NCI-H446 treated with DMSO at 0.1 percent for 48 hours (cell line): Measurements from ENCODE around the gene KCNQ1.

Experiments
- DNase-seq: peaks from one replicate; lab custom pipeline; 2025; lab: John Stamatoyannopoulos, UW

The KCNQ1 gene

DNA sequence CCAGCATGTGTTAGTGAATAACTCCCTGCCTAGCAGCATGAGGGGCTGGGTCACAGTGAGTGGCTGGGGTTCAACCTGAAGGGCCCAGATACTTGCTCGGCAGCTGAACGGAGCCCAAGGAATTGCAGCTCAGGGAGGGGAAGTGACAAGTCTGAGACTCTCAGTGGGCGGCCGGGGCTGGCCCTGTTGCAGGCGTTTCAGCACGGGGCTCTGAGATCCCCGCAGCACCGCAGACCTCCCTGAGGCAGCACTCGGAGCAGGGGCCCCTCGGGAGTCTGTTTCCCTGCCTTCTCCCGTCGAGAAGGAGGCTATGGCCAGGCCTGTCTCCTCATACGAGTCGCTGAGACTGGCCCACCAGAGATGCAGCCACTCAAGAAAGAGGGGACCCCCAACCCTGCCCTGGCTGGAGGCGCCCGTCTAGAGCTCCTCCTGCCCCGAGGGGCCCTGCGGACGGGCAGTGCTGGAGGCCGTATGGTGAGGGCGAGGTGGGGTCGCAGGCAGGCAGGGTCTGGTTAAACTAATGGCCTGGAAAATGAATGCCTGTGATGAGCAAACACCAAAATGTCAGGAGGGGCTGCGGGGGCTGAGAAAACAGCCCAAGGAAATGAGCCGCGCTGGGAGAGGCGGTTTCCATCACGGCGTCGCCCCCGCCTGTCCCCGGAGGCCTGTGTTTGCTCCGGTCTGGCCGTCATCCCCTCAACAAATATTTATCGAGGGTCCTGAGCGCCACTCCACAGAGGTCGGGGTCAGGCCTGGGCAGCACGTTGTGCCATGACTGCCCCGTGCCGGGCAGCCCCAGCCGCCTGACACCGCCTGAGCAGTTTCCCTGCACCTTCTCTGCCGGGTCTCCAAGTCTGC is 35.0 kb upstream of the KCNQ1 start:
- DNase-seq = no peak

DNA sequence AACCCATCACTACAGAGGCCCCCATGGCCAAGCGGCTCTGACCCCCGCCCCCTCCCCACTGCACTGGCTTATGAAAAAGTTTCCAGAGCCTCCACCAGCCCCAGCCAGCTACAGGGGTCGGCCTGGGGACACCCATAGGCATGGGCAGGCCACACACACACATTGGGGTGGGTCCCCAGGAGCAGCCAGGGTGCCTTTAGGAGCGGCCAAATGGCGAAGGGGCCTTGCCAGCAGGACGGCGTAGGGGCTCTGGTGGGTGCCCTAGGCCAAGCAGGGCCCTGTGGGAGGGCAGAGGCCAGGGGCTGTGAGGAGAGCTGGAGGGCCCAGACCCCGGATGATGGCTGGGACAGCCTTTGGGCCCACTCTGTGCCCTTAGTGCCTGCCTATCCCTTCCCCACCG is 34.2 kb upstream of the KCNQ1 start:
- no peak for DNase-seq

DNA sequence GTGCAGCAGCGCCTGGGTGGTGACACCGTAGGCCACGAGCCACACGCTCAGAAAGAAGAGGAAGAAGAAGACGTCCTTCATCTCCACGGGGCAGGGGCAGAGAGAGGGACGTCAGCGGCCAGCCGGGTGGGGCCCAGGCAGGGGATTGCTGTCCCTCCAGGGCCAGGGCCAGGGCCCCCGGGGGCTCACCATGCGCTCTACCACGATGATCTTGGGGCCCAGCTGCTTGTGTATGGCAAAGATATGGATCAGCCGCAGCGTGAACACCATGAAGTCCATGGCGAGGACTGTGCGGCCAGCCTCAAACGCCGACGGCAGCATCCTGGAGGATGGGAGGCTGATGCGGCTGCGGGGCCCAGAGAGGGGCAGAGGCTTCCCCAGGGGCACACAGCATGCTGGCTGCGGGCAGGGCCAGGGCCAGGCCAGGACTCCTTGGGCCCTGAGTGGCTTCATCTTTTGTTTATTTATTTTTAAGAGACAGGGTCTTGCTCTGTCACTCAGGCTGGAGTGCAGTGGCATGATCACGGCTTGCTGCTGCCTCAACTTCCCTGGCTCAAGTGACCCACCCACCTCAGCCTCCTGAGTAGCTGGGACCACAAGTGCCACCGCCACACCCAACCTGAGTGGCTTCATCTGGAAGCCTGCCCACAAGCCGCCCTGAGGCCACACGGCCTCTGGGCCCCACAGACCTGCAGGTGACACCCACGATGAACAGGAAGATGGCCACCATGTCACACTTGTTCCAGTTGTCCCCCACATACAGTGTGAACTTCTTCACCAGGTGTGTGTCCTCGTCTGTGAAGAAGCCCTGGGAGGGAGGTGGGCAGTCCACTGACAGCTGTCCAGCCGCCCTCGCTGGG is 33.1 kb upstream of the KCNQ1 start:
- DNase-seq = no peak

DNA sequence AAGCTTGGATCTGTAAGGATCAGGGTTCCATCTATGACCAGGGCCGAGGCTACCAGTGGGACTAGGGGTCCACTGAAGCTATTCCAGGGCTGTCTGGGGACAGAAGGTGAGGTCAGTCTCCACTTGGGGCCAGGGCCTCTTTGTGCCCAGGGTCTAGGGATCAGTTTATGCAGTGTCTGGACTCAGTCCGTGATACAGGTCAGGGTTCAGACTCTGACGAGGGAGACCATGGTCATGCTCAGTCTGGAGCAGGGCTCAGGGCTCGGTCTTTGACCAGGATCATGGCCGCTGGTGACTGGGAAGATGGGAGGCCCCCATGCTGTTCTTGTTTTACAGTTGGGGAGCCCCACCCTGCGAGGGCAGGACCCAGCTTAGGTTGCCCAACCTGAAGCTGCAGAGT is 32.5 kb upstream of the KCNQ1 start:
- no peak for DNase-seq

DNA sequence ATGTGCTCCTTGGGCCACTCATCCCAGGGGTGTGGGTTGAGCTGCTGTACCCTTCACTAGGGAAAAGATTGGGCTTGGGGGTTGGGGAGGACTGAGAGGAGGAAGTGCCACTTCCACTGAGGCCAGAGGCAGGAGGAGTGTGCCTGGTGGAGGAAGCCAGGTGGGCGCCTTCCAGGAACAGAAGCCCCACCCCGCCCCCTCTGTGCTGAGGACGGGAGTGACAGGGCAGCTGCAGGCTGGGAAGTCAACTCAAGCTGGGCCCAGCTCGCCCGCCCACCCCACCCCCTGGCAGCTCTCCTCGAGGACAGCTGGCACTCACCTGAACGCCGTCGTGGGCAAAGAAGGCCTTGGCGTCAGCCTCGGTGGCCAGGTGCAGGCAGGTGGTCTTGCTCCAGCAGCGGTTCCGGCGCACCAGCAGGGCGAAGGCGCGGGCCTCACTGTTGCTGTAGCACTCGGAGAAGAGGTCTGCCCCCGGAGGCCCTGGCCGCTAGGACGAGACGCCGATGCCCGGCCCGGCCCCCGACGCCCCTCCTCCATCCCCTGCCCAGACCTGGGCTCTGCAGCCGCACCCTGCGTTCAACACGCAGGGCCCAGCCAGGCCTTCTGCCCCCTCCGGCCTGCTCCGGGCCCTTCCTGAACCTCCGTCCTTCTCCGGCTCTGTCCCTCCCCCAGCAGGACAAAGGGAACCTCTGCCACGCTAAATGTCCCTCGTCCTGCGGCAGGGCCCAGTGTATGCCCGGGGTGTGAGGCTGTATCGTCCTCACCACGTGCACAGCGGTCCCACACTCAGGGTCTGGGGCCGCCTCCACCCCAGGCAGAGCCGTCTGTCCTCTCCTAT is 30.8 kb upstream of the KCNQ1 start:
- DNase-seq = no peak

DNA sequence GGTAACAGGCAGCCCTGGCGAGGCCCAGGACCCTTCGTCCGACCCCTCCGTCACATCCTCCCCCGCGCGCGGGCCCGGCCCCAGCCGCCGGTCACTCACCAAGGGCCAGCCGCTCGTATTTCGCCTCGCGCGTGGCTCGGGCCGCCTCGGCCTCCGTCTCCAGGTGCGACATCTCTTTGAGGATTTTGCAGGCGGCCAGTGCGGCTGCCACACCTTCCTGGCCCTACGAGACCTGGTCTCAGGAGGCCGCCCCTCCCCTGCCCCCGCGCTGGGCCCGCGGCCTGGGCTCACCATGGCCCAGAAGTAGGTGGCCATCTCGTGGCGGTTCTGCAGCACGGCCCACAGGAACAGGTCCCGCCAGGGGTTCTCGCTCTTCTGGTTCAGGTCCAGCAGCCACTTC is 30.2 kb upstream of the KCNQ1 start:
- no peak for DNase-seq

DNA sequence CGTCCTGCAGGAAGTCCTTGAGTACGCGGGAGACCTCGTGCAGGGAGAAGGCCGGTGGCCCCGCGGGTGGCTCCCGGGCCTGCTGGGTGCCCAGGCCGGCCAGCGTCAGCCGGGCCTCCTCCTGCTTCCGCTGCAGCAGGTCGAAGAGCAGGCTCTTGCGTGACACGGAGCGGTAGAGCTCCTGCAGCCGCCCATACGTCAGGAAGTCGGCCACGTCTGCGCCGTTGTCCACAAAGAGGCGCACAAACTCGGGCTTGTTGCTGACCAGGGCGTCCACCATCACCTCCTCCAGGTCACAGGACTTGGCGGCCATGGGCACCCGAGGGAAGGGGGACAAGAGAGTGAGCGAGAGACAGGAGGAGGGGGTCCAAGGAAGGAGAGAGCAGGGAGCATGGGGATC is 29.6 kb upstream of the KCNQ1 start:
- DNase-seq = no peak

DNA sequence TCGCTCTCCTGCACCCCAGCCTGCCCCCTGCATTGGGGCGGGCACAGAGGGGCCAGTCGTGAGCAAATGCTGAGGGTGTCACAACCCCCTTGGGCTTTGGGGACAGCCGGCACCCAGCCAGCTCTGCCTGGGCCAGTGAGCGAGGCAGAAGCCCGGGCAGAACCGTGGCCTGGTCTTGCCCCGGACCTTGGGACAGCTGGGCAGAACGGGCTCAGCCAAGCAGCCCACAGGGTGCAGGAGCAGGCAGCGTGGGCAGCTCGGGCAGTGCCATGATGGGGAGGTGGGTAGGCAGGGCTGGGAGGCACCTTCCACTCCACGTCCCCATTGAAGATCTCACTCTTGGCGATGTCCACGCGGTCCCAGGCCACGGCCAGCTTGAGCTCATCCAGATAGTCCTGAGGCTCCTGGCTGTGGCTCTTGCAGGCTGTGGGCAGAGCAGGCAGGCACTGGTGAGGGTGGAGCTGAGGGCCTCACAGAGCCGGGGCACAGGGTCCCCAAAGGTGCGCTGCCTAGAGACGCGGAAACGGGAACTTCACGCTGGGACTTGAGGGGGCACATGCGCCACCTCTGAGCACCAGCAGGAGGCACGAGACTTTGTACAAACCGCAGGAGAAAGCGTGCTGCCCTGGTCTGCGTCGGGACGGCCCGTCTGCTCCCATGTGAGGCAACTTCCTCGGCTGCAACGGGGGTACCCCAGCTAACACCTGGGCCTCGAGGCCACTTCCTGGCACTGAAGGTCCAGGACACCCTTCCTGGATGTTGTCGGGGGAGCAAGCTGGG is 29.0 kb upstream of the KCNQ1 start:
- DNase-seq = no peak

DNA sequence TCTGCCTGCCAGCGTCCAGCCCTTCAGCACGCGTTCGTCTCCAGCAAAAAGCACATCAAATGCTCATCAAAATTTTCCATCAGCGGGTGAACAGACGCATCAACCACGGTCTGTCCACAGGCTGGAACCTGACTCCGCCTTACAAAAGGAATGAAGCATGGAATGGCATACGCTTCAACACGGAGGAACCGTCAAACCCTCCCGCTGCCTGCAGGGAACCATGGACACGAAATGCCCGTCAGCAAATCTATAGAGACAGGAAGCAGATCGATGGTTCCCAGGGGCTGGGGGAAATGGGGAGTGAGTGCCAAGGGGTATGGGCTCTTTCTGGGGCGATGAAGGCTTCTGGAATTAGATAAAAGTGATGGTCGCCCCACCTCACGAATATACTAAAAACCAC is 28.0 kb upstream of the KCNQ1 start:
- DNase-seq = no peak

DNA sequence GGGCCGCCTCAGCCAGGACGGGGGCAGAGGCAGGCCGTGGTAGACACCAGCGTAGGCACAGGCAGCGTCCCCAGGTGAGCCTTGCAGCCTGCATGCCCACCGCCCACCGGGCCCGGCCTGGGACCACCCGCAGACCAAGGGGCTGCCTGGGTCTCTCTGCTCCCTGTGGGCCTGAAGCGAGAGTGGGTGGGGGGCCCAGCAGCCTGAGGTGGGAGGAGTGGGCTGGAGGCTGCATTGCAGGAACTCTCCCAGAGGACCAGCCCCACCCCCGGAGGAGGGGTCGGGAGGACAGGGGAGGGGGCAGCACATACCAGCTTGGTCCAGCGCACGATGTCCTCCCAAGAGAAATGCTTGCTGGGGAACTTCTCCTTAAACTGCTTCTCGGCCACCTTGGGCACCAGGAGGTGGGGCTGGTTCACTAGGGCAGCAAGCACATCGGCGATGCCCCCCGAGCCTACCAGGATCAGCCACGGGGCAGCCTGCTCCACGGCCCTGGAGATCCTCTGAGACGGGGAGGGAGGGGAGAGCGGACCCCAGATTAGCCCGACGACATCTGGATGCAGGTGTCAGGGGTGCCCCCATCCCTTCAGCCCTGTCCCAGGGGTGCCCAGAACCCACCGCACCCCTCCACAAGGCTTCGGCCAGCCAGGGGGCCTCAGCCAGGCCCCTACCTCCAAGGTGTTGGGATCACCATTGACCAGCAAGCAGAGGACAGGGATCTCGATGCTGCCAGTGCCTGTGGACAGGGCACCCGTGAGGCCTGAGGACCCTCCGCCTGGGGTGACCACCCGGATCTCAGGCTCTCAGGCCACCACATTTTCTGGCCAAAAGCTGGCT is 26.7 kb upstream of the KCNQ1 start:
- DNase-seq = no peak

DNA sequence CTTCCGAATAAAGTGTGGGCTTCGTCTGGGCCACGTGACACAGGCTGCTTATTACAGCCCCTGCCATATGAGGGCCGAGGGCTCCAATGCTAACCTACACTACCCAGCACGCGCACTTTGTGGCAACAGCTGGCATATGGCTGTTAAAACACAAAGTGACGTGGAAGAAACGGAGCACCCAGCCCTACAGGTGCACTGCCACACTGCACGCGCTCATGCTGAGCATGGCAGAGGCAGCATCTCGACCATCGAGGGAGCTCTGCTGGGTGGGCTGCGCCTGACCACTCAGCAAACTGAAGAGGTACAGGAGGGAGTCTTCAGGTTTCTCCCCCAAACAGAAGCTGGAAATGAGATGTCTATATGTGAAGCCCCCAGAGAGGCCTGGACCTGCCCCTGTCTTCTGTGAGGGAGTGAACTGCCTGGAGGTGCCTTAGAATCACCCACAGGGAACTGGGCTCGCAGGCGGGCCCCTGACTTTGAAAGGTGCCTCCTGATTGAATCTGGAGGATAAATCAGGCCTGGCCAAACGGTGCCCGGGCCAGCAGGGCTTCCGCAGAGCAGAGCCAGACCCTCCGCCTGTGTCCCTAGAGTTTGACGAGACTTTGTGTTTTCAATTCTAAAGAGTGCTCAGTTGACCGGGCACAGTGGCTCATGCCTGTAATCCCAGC is 26.0 kb upstream of the KCNQ1 start:
- no peak for DNase-seq

DNA sequence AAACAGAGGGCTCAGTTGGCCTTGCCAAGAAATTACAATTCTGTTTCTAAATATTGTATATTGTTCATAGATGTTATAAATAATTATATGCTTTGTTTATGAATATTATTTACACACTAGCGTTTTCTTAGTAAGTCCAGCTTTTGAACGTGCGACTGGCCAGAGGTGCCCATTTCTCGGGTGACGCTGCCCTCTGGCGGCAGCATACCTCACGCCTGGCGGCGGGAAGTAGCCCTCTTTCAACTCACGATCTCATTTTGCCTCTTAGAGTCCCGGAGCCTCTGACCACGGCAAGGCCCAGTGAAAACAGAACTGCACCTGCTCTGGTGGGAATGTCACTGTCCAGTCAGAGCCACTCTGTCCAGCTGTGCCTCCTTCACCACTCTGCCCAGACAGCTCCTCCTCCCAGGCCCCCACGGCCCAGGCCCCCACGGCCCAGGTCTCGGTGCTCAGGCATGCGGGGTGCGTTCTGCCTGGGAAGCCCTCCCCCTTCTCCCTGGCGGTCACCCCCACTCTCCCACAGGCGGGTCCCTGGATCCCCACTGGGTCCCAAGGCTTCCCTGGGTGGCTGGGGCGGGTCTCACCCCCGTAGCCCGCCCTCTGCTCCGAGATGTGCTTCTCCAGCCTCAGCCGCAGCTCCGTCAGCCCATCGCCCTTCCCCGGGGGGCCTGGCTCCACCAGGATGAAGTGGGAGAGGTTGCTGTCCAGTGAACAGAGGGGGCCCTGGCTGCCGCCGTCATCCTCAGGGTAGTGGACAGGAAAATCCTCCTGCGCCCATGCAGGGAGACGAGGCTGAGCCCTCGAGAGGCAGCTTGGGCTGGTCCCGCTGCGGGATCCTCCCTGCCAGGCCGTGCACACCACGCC is 24.9 kb upstream of the KCNQ1 start:
- DNase-seq = peak; percentile 48

DNA sequence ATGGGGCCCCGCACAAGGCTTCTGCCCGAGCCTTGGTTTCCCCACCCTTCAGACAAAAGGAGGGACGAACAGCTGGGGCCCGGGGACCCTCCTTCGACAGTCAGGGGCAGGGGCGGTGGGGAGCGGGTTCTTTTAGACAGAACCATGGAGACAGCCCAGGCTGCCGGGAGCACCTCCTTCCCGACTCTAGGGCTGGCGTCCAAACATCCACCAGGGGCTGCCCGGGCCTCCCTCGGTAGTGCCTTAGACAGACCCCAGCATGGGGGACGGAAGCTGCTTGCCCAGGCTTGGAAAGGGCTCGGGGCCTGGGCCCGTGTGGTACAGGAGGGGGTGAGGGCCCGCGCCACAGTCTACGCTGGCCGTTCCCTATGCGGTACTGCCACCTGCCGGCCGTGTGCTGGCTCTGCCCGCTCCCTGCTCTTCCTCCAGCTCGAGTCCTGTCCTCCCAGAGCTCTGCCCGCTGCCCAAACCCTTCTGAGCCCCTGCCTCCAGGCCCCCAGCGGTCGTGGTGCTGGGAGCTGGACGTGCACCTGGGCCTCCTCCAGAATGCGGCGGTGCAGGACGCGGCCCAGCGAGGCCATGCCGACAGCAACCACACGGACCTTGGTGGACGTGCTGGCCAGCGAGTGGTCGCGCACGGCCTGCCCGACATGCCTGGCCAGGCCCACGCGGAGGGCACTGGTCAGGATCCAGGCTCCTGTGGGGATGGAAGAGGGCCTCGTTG is 24.1 kb upstream of the KCNQ1 start:
- DNase-seq = peak; percentile 25

DNA sequence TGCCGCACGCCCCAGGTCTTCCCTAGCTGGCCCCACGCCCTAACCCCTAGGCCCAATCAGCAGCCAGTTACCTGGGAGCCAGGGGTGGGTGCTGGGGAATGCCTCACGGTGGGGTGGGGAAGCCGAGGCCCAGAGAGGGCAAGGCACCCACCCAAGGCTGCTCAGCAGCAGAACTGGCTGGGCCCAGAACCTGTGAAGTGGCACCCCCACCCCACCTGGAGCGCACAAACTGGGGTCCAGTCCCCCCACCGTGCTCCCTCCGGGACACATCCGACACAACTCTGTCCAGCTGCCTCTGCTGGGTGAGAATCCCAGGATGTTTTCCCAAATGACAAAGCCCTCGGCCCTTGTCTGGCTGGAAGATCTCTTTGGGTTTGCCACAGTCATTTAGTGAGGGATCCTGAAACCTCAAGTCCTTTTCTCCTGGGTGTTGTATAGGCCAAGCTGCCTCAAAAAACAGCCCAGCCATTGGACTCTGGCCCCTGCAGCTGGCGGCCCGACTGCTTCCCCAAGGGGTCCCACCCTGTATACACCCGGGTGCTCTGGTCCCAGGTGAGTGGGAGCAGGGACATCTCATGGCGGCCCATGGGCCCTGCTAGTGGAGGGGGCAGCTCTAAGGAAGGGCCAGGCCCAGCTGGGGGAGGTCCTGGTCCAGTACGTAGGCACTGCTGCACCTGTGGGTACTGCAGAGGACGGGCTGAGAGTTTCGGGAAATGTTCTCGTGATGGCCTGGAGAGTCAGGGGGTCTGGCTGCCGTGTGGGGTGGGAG is 23.4 kb upstream of the KCNQ1 start:
- DNase-seq = no peak

DNA sequence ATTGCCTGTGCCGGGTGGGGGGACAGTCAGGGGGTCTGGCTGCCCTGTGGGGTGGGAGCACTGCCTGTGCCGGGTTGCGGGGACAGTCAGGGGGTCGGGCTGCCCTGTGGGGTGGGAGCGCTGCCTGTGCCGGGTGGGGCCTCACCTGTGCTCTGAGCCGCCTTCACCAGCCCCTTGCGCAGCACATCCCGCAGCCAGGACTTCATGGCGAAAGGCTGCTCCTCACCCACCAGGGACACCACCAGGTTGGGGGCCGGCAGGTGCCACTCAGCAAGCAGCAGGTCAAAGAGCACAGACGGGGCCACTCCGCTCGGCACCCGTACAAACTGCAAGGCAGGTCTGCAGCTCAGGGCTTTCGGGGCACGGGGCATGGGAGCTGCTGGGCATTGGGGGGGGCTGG is 22.8 kb upstream of the KCNQ1 start:
- DNase-seq = no peak

DNA sequence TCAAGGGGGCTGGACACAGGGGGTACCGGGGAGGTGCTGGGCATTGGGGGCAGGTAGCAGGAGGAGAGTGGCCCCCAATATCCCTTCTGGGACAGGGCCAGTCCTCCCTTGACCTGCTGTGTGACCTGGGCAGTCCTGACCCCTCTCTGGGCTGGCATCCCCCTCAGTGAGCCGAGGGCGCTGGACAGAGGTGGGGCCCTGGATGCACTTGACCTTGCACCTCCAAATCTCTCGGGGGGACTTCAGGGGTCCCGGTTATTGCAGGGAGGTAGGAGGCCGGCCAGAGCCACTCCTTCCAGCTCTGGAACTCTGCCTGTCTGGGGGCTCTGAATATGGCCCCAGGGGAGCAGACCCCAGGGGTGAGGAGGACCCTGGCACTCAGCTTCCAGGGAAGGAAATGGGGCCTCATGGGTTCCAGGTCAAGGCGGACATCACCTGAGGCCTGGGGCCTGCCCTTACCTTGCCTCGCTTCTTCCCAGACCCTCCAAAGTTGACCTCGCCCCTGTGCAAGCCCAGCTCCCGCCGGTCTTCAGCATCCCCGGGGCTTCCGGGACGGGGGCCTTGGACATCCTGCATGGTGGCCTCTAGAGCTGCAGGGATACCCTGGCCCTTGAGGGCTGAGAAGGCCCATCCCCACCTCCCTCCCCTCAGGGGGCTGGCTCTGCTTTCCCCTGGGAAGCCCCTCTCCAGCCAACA is 22.2 kb upstream of the KCNQ1 start:
- no peak for DNase-seq
